ENCODE results near the gene MYO1G.

GRCh38 chr7:44966731-44967538 is 11.9 kb downstream of the MYO1G start:
- TF ChIP-seq CEBPB (IDR thresholded peaks at IDR 0.05), result no peak
- TF ChIP-seq ZBTB7A (IDR thresholded peaks at IDR 0.05; ENCODE audit: low read depth), result 0 out of 2 replicates have a peak, but pooled peaks have one; percentile 14
- TF ChIP-seq TEAD4 (IDR thresholded peaks at IDR 0.05), result no peak; the same call in 1 of the 2 replicates
- peak; percentile 65 for TF ChIP-seq EP300 (IDR thresholded peaks at IDR 0.05; ENCODE audit: borderline replicate concordance)
- no peak for TF ChIP-seq MAX (IDR thresholded peaks at IDR 0.05)
- TF ChIP-seq USF1 (IDR thresholded peaks at IDR 0.05), result no peak
- no peak for TF ChIP-seq CREB1 (IDR thresholded peaks at IDR 0.05; ENCODE audit: low read depth)
- no peak for TF ChIP-seq REST (IDR thresholded peaks at IDR 0.05; ENCODE audit: low read depth)
- TF ChIP-seq NFIC (IDR thresholded peaks at IDR 0.05), result peak; percentile 86
- no peak for TF ChIP-seq RAD21 (IDR thresholded peaks at IDR 0.05; ENCODE audit: low read depth)
